ENCODE data around the gene GLB1L. TPM values are rescaled to one million over a fixed set of nuclear protein-coding genes. Genes with fewer than 3 reads are reported as not detected.
A peak's percentile ranks its signal among the peaks of the same experiment; 100 is the strongest.

GLB1L gene
- total and polyA plus RNA-seq, 2 donors from 2014 or later = 19.7 to 20.6 TPM

DNA sequence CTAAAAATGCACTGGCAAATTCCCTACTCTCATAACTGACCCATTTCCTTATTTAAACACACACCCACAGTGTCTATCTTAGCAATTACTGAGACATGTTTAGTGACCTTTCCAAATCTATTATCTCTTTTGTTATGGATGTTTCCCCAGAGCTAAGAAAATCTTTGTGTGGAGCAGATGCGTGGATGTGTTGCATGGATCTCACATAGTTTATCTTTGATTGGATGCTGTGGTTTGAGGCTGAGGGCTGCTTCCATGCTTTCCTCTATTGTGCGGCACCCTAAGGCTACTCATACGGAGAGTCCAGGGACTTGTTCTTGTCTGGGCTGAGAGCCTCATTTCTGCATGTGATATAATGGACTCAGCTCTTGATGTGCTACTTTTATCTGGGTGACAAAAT lies 10.9 kb downstream of the GLB1L start:
- H3K36me3 ChIP-seq (ENCODE audit: control insufficient read depth in 2 of 3, insufficient read depth in 3 of 3, low read length in 3 of 3) = peaks cover 13 to 65% (median 37%) of the 10 kb centered on the region in 3 donors

DNA sequence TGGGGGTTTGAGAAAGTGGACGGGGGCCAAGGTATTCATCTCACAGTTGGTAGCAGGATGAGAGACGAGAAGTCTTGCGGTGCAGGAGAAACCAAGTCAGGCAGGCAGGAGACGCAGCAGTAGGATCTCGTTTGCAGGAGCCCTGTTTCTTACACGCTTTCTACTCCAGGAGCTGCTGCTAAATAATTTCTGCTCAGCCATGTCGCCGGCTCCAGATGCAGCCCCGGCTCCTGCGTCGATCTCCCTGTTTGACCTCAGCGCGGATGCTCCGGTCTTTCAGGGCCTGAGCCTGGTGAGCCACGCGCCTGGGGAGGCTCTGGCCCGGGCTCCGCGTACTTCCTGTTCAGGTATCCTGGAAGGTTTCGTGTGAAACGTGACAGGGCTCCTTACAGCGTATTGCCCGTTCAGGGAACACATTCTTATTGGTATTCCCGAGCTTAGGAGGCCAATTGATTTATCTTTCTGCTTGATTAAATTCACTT lies 15.1 kb downstream of the GLB1L start:
- no peaks in the 10 kb centered on the region for H3K27me3 ChIP-seq (ENCODE audit: control insufficient read depth, insufficient read depth, low read length)
- H3K4me1 ChIP-seq (ENCODE audit: control insufficient read depth in 2 of 3, insufficient read depth in 2 of 3, low read depth in 1 of 3, low read length in 3 of 3) = peaks cover 0 to 17% (median 11%) of the 10 kb centered on the region in 3 donors
- DNase-seq (peak; percentile 54 to 86 (median 63)), FAIRE-seq (no peak)
- H3K27ac ChIP-seq (ENCODE audit: low read depth in 2 of 2, low read length in 2 of 2) = peak overlapping the region; percentile 84 to 91
- H3K4me3 ChIP-seq (ENCODE audit: low read length in 3 of 3) = peak overlapping the region; percentile 97 to 98 (median 97)
- TF ChIP-seq, protein P1, sequence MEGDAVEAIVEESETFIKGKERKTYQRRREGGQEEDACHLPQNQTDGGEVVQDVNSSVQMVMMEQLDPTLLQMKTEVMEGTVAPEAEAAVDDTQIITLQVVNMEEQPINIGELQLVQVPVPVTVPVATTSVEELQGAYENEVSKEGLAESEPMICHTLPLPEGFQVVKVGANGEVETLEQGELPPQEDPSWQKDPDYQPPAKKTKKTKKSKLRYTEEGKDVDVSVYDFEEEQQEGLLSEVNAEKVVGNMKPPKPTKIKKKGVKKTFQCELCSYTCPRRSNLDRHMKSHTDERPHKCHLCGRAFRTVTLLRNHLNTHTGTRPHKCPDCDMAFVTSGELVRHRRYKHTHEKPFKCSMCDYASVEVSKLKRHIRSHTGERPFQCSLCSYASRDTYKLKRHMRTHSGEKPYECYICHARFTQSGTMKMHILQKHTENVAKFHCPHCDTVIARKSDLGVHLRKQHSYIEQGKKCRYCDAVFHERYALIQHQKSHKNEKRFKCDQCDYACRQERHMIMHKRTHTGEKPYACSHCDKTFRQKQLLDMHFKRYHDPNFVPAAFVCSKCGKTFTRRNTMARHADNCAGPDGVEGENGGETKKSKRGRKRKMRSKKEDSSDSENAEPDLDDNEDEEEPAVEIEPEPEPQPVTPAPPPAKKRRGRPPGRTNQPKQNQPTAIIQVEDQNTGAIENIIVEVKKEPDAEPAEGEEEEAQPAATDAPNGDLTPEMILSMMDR (IDR thresholded peaks at IDR 0.05; ENCODE audit: borderline replicate concordance, extremely low read depth, insufficient read depth) = no peak
- H3K36me3 ChIP-seq (ENCODE audit: control insufficient read depth in 2 of 3, insufficient read depth in 3 of 3, low read length in 3 of 3) = peaks cover 16 to 46% (median 25%) of the 10 kb centered on the region in 3 donors
- peak overlapping the region; percentile 71 to 95 (median 88) for H3K9ac ChIP-seq (ENCODE audit: low read length in 3 of 3)
- no peaks in the 10 kb centered on the region for H3K9me3 ChIP-seq (ENCODE audit: control insufficient read depth in 2 of 3, insufficient read depth in 1 of 3, low read length in 3 of 3)
- intact Hi-C loops (cut with DNase I) = no loop called here

More for the DNA sequence above, 10.9 kb downstream of the GLB1L start:
- FAIRE-seq = no peak
- no peak for DNase-seq
- Histone ChIP-seq H3K9me3 (ENCODE audit: control insufficient read depth in 2 of 3, insufficient read depth in 1 of 3, low read length in 3 of 3) (no peaks in the 10 kb centered on the region), H3K27me3 (ENCODE audit: control insufficient read depth, insufficient read depth, low read length) (no peaks in the 10 kb centered on the region), H3K9ac (ENCODE audit: low read length in 3 of 3) (no peak overlapping the region), H3K27ac (ENCODE audit: low read depth in 2 of 2, low read length in 2 of 2) (no peak overlapping the region), H3K4me3 (ENCODE audit: low read length in 3 of 3) (no peak overlapping the region), H3K4me1 (ENCODE audit: control insufficient read depth in 2 of 3, insufficient read depth in 2 of 3, low read depth in 1 of 3, low read length in 3 of 3) (peaks cover 0 to 8% (median 0%) of the 10 kb centered on the region in 3 donors)
- TF ChIP-seq, protein P1 (IDR thresholded peaks at IDR 0.05; ENCODE audit: borderline replicate concordance, extremely low read depth, insufficient read depth) = no peak
- intact Hi-C loops (cut with DNase I) = no loop called here

DNA sequence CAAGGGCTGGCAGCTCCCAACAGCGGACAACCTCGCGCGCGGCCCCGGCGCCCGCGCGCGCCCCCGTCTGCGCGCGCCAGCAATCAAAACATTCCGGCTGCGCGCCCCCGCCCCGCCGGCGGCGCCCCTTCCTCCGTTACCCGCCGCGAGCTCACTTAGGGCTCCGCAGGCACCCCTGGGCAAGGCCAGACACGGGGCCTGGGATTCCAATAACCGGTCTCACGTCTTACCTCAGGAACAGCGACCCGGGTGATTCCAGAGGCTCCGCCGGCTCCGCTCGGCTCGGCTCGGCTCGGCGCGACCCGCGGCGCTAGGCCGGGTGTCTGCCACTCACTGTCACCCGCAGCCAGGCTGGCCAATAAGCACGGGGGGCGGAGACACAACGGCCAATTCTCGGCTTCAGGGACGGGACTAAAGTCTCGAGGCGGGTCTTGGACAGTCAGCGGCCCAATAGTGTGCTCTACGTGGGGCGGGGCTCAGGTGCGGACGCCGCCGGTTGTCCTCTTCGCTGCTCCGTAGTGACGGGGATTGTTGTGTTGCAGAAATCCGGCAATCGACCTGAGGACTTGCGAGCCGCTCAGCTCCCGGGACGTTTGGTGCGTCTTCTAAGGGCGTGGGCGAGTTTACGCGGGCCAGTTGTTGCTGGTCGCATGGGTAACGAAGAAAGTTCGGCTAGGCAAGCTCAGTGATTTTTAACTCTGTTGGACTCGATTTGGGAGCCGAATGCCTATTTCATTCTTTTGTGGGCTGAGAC lies 15.8 kb downstream of the GLB1L start, which contains the start of the genes ANKZF1 and ATG9A:
Gene ANKZF1, plus strand, starts transcription at position 502 of the 754 bp plus-strand sequence. CDS start 452 bp downstream, outside the sequence.
Gene ATG9A, minus strand, starts transcription at position 332 of the 754 bp plus-strand sequence. CDS start 1,612 bp downstream, outside the sequence.
- TF ChIP-seq, protein P1 (IDR thresholded peaks at IDR 0.05; ENCODE audit: borderline replicate concordance, extremely low read depth, insufficient read depth) = peak; percentile 5
- intact Hi-C loops (cut with DNase I) = no loop called here
- peak within 1 kb of the TSS; percentile 97 to 98 (median 97) for H3K4me3 ChIP-seq (ENCODE audit: low read length in 3 of 3)
- H3K36me3 ChIP-seq (ENCODE audit: control insufficient read depth in 2 of 3, insufficient read depth in 3 of 3, low read length in 3 of 3) = peaks cover 17 to 46% (median 26%) of the 10 kb centered on the region in 3 donors
- H3K4me1 ChIP-seq (ENCODE audit: control insufficient read depth in 2 of 3, insufficient read depth in 2 of 3, low read depth in 1 of 3, low read length in 3 of 3) = peaks cover 0 to 17% (median 11%) of the 10 kb centered on the region in 3 donors
- FAIRE-seq = peak; percentile 89
- peak within 1 kb of the TSS; percentile 91 to 96 for H3K27ac ChIP-seq (ENCODE audit: low read depth in 2 of 2, low read length in 2 of 2)
- no peaks in the 10 kb centered on the region for H3K9me3 ChIP-seq (ENCODE audit: control insufficient read depth in 2 of 3, insufficient read depth in 1 of 3, low read length in 3 of 3)
- peak; percentile 99 to 100 (median 99) for DNase-seq
- H3K27me3 ChIP-seq (ENCODE audit: control insufficient read depth, insufficient read depth, low read length) = no peaks in the 10 kb centered on the region
- peak within 1 kb of the TSS; percentile 95 to 100 (median 99) for H3K9ac ChIP-seq (ENCODE audit: low read length in 3 of 3)
